Peyer's patch (tissue), 4 donors: ENCODE data around the gene DMKN.

Experiments used
- POLR2A ChIP-seq, 2 donors: fragments of 450-650 bp; IDR thresholded peaks; one replicate each; pipeline ENCODE4 v1.5.1; 2017; ENCODE audit warnings: antibody characterized with exemption in 2 of 2, mild to moderate bottlenecking in 2 of 2, moderate library complexity in 2 of 2
- TF ChIP-seq, protein P1 (sequence below), 6 experiments: fragments of 450-650 bp in 4 of 6; fragments of 200-600 bp in 2 of 6; sonication (generic) in 1 of 6; IDR thresholded peaks; one replicate each; pipeline ENCODE4 v1.5.1; 2017 to 2019; ENCODE audit warnings: antibody characterized with exemption in 6 of 6, mild to moderate bottlenecking in 3 of 6, moderate library complexity in 1 of 6

DNA sequence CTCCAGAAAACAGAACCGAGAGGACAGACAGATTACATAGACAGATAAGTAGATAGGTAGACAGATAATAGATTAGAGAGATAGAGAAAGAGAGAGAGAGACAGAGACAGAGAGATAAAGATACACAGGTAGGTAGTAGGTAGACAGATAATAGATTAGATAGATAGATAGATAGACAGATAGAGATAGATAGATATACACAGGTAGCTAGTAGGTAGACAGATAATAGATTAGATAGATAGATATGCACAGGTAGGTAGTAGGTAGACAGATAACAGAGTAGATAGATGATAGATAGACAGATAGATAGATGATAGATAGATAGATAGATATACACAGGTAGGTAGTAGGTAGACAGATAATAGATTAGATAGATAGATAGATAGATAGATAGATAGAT lies 55.3 kb downstream of the DMKN start:
- TF ChIP-seq, protein P1, sequence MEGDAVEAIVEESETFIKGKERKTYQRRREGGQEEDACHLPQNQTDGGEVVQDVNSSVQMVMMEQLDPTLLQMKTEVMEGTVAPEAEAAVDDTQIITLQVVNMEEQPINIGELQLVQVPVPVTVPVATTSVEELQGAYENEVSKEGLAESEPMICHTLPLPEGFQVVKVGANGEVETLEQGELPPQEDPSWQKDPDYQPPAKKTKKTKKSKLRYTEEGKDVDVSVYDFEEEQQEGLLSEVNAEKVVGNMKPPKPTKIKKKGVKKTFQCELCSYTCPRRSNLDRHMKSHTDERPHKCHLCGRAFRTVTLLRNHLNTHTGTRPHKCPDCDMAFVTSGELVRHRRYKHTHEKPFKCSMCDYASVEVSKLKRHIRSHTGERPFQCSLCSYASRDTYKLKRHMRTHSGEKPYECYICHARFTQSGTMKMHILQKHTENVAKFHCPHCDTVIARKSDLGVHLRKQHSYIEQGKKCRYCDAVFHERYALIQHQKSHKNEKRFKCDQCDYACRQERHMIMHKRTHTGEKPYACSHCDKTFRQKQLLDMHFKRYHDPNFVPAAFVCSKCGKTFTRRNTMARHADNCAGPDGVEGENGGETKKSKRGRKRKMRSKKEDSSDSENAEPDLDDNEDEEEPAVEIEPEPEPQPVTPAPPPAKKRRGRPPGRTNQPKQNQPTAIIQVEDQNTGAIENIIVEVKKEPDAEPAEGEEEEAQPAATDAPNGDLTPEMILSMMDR (IDR thresholded peaks at IDR 0.05): no peak
- TF ChIP-seq POLR2A (IDR thresholded peaks at IDR 0.05): no peak
